Loucy (cell line): Measurements from ENCODE around the gene DLGAP3.

ENCODE experiments used
- EZH2phosphoT487 ChIP-seq: fragments of 200-600 bp; IDR thresholded peaks from 2 replicates; pipeline ENCODE4 v1.6.1; 2018; ENCODE audit warnings: antibody characterized with exemption, mild to moderate bottlenecking, moderate library complexity, borderline replicate concordance
- TF ChIP-seq, protein P1 (sequence below): fragments of 200-600 bp; sonication (generic); conservative IDR thresholded peaks from 2 replicates; pipeline ENCODE4 v1.5.1; 2014; ENCODE audit warnings: mild to moderate bottlenecking, antibody characterized with exemption, low read length

- TF ChIP-seq, protein P1, sequence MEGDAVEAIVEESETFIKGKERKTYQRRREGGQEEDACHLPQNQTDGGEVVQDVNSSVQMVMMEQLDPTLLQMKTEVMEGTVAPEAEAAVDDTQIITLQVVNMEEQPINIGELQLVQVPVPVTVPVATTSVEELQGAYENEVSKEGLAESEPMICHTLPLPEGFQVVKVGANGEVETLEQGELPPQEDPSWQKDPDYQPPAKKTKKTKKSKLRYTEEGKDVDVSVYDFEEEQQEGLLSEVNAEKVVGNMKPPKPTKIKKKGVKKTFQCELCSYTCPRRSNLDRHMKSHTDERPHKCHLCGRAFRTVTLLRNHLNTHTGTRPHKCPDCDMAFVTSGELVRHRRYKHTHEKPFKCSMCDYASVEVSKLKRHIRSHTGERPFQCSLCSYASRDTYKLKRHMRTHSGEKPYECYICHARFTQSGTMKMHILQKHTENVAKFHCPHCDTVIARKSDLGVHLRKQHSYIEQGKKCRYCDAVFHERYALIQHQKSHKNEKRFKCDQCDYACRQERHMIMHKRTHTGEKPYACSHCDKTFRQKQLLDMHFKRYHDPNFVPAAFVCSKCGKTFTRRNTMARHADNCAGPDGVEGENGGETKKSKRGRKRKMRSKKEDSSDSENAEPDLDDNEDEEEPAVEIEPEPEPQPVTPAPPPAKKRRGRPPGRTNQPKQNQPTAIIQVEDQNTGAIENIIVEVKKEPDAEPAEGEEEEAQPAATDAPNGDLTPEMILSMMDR: no peak
- no peak for TF ChIP-seq EZH2phosphoT487
Observed at GRCh38 chr1:34842073-34842472, 87.4 kb downstream of the DLGAP3 start.
